ENCODE measurements around the gene SLC35D1. TPM values are rescaled to one million over a fixed set of nuclear protein-coding genes. Genes with fewer than 3 reads are reported as not detected.

SLC35D1 gene
- total and polyA plus RNA-seq, 2 of the 13 experiments (the other 11 are each of a cell fraction or from before 2014, with no cell fraction given), result 12.4 to 41.5 TPM

- TF ChIP-seq BCL6 (CRISPR knock-in tag; IDR thresholded peaks at IDR 0.05) (peak; percentile 47; the same call in 1 of the 2 replicates), ONECUT2 (CRISPR knock-in tag; IDR thresholded peaks at IDR 0.05) (no peak), ZNF740 (CRISPR knock-in tag; IDR thresholded peaks at IDR 0.05) (no peak), ZNF432 (CRISPR knock-in tag; IDR thresholded peaks at IDR 0.05; ENCODE audit: borderline replicate concordance) (no peak), ZNF292 (CRISPR knock-in tag; IDR thresholded peaks at IDR 0.05; ENCODE audit: borderline replicate concordance, low read depth) (no peak), NCOA2 (CRISPR knock-in tag; IDR thresholded peaks at IDR 0.05) (no peak), SMAD3 (CRISPR knock-in tag; IDR thresholded peaks at IDR 0.05) (no peak), GABPA (IDR thresholded peaks at IDR 0.05; ENCODE audit: low read depth, low read length) (no peak), GABPA (CRISPR knock-in tag; IDR thresholded peaks at IDR 0.05; ENCODE audit: low read depth) (no peak), MYNN (CRISPR knock-in tag; IDR thresholded peaks at IDR 0.05; ENCODE audit: low read depth) (no peak), FOSL2 (CRISPR knock-in tag; IDR thresholded peaks at IDR 0.05) (no peak), ZNF557 (CRISPR knock-in tag; IDR thresholded peaks at IDR 0.05) (0 out of 2 replicates have a peak, but pooled peaks have one; percentile 40), CCAR2 (optimal IDR thresholded peaks at IDR 0.05; ENCODE audit: low read depth, low read length) (no peak), LCORL (IDR thresholded peaks at IDR 0.05) (no peak), LCORL (CRISPR knock-in tag; IDR thresholded peaks at IDR 0.05) (no peak; the same call in 1 of the 2 replicates), ZNF766 (CRISPR knock-in tag; IDR thresholded peaks at IDR 0.05; ENCODE audit: borderline replicate concordance) (no peak; the same call in 1 of the 2 replicates), ZNF264 (CRISPR knock-in tag; IDR thresholded peaks at IDR 0.05) (no peak), MLLT10 (CRISPR knock-in tag; IDR thresholded peaks at IDR 0.05) (no peak), HNRNPH1 (optimal IDR thresholded peaks at IDR 0.05; ENCODE audit: low read depth, low read length) (no peak), RXRA (CRISPR knock-in tag; IDR thresholded peaks at IDR 0.05) (no peak), SRSF1 (optimal IDR thresholded peaks at IDR 0.05; ENCODE audit: low read depth, low read length) (no peak), ZNF768 (CRISPR knock-in tag; IDR thresholded peaks at IDR 0.05) (no peak), ZNF841 (CRISPR knock-in tag; IDR thresholded peaks at IDR 0.05; ENCODE audit: borderline replicate concordance) (no peak), ZBED4 (CRISPR knock-in tag; IDR thresholded peaks at IDR 0.05; ENCODE audit: borderline replicate concordance) (no peak), THAP11 (CRISPR knock-in tag; IDR thresholded peaks at IDR 0.05) (no peak), CHD4 (IDR thresholded peaks at IDR 0.05; ENCODE audit: borderline replicate concordance, low read length) (no peak), U2AF1 (optimal IDR thresholded peaks at IDR 0.05; ENCODE audit: low read depth, low read length) (peak; percentile 0), ZNF619 (CRISPR knock-in tag; IDR thresholded peaks at IDR 0.05) (no peak), KDM2A (CRISPR knock-in tag; IDR thresholded peaks at IDR 0.05; ENCODE audit: borderline replicate concordance, low read depth) (peak; percentile 2; the same call in 1 of the 2 replicates), FOXA3 (CRISPR knock-in tag; IDR thresholded peaks at IDR 0.05) (peak; percentile 81)
Observed at GRCh38 chr1:67052741-67053534, 1.0 kb downstream of the SLC35D1 start (continued).
